Measurements from ENCODE around the gene WSB1. TPM values are rescaled to one million over a fixed set of nuclear protein-coding genes. Genes with fewer than 3 reads are reported as not detected.

The WSB1 gene
- total and polyA plus RNA-seq, 9 of the 15 experiments (the other 6 are each of a cell fraction or from before 2014, with no cell fraction given) = 22.8 to 229 (median 81.1) TPM

DNA sequence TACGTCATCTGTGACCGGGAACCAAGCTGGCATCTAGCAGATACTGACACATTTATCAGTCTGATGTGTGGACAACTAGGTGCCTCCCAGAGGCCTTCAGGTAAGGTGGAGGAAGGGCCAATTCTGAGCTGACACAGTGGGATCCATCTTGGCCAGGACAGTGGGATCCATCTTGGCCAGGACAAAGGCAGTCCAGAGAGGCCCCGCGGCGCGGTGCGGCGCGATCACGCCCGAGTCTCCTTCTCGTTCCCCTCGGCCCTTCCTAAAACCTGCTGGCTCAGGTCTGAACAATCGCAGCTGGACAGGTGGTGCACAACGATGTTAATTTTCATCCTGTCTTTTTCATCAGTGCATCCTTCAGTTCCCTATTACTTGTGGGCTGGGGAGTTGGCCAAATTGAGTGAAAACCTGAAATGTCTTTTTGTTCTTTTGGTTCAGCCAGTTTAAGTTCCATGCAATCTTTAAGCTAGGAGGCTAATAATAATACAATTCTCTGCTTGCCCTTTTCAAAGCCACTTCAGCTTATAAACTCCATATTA lies 486 bp upstream of the WSB1 start (continued):
- no peak for TF ChIP-seq CBX1 (IDR thresholded peaks at IDR 0.05; ENCODE audit: low read depth)
- no peak for TF ChIP-seq GMEB1 (CRISPR knock-in tag; IDR thresholded peaks at IDR 0.05)
- no peak for TF ChIP-seq EP400 (IDR thresholded peaks at IDR 0.05)
- no peak for TF ChIP-seq IRF2 (CRISPR knock-in tag; IDR thresholded peaks at IDR 0.05)
- peak; percentile 86 for TF ChIP-seq NFXL1 (CRISPR knock-in tag; IDR thresholded peaks at IDR 0.05)
- TF ChIP-seq CTCF (IDR thresholded peaks at IDR 0.05 in 2 of 3, conservative IDR thresholded peaks at IDR 0.05 in 1 of 3; ENCODE audit: insufficient read depth in 2 of 3, low read depth in 1 of 3, low read length in 3 of 3) = no peak
- no peak for TF ChIP-seq ZNF384 (IDR thresholded peaks at IDR 0.05; ENCODE audit: low read depth, low read length)
- peak; percentile 95 for TF ChIP-seq ZNF766 (CRISPR knock-in tag; conservative IDR thresholded peaks at IDR 0.05)
- no peak for TF ChIP-seq NELFE (IDR thresholded peaks at IDR 0.05; ENCODE audit: insufficient read depth, insufficient read length)
- TF ChIP-seq NFIC (IDR thresholded peaks at IDR 0.05) = no peak
- no peak for TF ChIP-seq POU5F1 (IDR thresholded peaks at IDR 0.05; ENCODE audit: borderline replicate concordance, low read depth, low read length, partially characterized antibody)
- no peak for TF ChIP-seq MLLT1 (IDR thresholded peaks at IDR 0.05)
- no peak for TF ChIP-seq EHMT2 (IDR thresholded peaks at IDR 0.05)
- TF ChIP-seq, protein P1, sequence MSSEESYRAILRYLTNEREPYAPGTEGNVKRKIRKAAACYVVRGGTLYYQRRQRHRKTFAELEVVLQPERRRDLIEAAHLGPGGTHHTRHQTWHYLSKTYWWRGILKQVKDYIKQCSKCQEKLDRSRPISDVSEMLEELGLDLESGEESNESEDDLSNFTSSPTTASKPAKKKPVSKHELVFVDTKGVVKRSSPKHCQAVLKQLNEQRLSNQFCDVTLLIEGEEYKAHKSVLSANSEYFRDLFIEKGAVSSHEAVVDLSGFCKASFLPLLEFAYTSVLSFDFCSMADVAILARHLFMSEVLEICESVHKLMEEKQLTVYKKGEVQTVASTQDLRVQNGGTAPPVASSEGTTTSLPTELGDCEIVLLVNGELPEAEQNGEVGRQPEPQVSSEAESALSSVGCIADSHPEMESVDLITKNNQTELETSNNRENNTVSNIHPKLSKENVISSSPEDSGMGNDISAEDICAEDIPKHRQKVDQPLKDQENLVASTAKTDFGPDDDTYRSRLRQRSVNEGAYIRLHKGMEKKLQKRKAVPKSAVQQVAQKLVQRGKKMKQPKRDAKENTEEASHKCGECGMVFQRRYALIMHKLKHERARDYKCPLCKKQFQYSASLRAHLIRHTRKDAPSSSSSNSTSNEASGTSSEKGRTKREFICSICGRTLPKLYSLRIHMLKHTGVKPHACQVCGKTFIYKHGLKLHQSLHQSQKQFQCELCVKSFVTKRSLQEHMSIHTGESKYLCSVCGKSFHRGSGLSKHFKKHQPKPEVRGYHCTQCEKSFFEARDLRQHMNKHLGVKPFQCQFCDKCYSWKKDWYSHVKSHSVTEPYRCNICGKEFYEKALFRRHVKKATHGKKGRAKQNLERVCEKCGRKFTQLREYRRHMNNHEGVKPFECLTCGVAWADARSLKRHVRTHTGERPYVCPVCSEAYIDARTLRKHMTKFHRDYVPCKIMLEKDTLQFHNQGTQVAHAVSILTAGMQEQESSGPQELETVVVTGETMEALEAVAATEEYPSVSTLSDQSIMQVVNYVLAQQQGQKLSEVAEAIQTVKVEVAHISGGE (CRISPR knock-in tag; IDR thresholded peaks at IDR 0.05) = peak in 1 of 3 experiments; percentile 85; a peak in 2 of 6 replicates
- no peak for TF ChIP-seq E2F6 (IDR thresholded peaks at IDR 0.05; ENCODE audit: borderline replicate concordance in 1 of 2, extremely low read depth in 1 of 2, insufficient read depth in 1 of 2, insufficient read length in 1 of 2, low read depth in 1 of 2, low read length in 1 of 2, poor library complexity in 1 of 2, severe bottlenecking in 1 of 2)
- no peak for TF ChIP-seq NR2F6 (CRISPR knock-in tag; IDR thresholded peaks at IDR 0.05)
- TF ChIP-seq BCL6 (CRISPR knock-in tag; IDR thresholded peaks at IDR 0.05) = peak; percentile 66
- no peak for TF ChIP-seq ZNF77 (CRISPR knock-in tag; IDR thresholded peaks at IDR 0.05)
